ENCODE data around the gene FAM193A.
"Not testable (repeated sequence)": the region's sequence is repeated elsewhere in the genome, so short reads cannot be mapped to it uniquely, and the experiment has no call there.

The FAM193A gene

GRCh38 chr4:2618729-2619128, 82.3 kb downstream of the FAM193A start:
- DNase-seq: not testable (repeated sequence)

- DNase-seq: no peak
Measured at GRCh38 chr4:2619459-2619858, 83.0 kb downstream of the FAM193A start.

- no peak for DNase-seq
Measured at GRCh38 chr4:2621419-2621818, 85.0 kb downstream of the FAM193A start.

GRCh38 chr4:2623442-2623841, 87.0 kb downstream of the FAM193A start:
- DNase-seq: no peak

GRCh38 chr4:2624782-2625530, 88.5 kb downstream of the FAM193A start:
- DNase-seq: no peak

GRCh38 chr4:2626231-2626630, 89.8 kb downstream of the FAM193A start:
- no peak for DNase-seq

- DNase-seq: no peak
Measured at GRCh38 chr4:2630556-2631273, 94.3 kb downstream of the FAM193A start.

- DNase-seq: no peak
Measured at GRCh38 chr4:2634014-2634413, 97.6 kb downstream of the FAM193A start.

GRCh38 chr4:2636331-2636730, 99.9 kb downstream of the FAM193A start:
- DNase-seq: no peak

GRCh38 chr4:2636994-2637393, 100.5 kb downstream of the FAM193A start:
- DNase-seq: not testable (repeated sequence)

- peak; percentile 87 for DNase-seq
Measured at GRCh38 chr4:2637956-2638552, 101.6 kb downstream of the FAM193A start.

- DNase-seq: no peak
Measured at GRCh38 chr4:2638730-2639129, 102.3 kb downstream of the FAM193A start.

- DNase-seq: no peak
Measured at GRCh38 chr4:2642968-2643367, 106.5 kb downstream of the FAM193A start.

GRCh38 chr4:2643555-2643954, 107.1 kb downstream of the FAM193A start:
- DNase-seq: no peak

- DNase-seq: no peak
Measured at GRCh38 chr4:2646396-2647149, 110.1 kb downstream of the FAM193A start.

GRCh38 chr4:2647403-2648158, 111.1 kb downstream of the FAM193A start:
- DNase-seq: no peak

GRCh38 chr4:2648159-2648814, 111.8 kb downstream of the FAM193A start:
- DNase-seq: no peak

- DNase-seq: no peak
Measured at GRCh38 chr4:2649604-2650114, 113.2 kb downstream of the FAM193A start.

GRCh38 chr4:2650276-2650675, 113.8 kb downstream of the FAM193A start:
- no peak for DNase-seq

GRCh38 chr4:2651546-2651945, 115.1 kb downstream of the FAM193A start:
- DNase-seq: no peak

- no peak for DNase-seq
Measured at GRCh38 chr4:2651998-2652397, 115.6 kb downstream of the FAM193A start.
